Thyroid gland (tissue), 4 donors: Measurements from ENCODE around the gene EIF2B1. TPM values are rescaled to one million over a fixed set of nuclear protein-coding genes. Genes with fewer than 3 reads are reported as not detected.
A peak's percentile ranks its signal among the peaks of the same experiment; 100 is the strongest.

ENCODE experiments used
- DNase-seq, 2 donors: peaks; one replicate each; pipeline ENCODE4 v3.0.0-alpha.2; 2019
- H3K27ac ChIP-seq, 3 donors: fragments of 200-600 bp; sonication (generic); 1 replicate in 2 of 3; 2 replicates in 1 of 3; pipeline ENCODE4 v1.5.1; 2016 to 2019; ENCODE audit warnings: mild to moderate bottlenecking in 1 of 3, moderate library complexity in 1 of 3
- H3K27me3 ChIP-seq: fragments of 200-600 bp; sonication (generic); one replicate; pipeline ENCODE4 v1.5.1; 2019
- H3K36me3 ChIP-seq, 2 donors: fragments of 200-600 bp; sonication (generic); one replicate each; pipeline ENCODE4 v1.5.1; 2016 to 2019
- H3K4me1 ChIP-seq, 2 donors: fragments of 200-600 bp; sonication (generic); one replicate each; pipeline ENCODE4 v1.5.1; 2017 to 2019
- H3K4me3 ChIP-seq, 3 donors: fragments of 200-600 bp; sonication (generic); replicated peaks in 1 of 3; 1 replicate in 2 of 3; 2 replicates in 1 of 3; pipeline ENCODE4 v1.5.1; 2016; ENCODE audit warnings: mild to moderate bottlenecking in 1 of 3
- H3K9me3 ChIP-seq: fragments of 200-600 bp; sonication (generic); one replicate; pipeline ENCODE4 v1.5.1; 2017
- CTCF ChIP-seq, 6 experiments: fragments of 200-600 bp in 3 of 6; fragments of 450-650 bp in 3 of 6; sonication (generic) in 3 of 6; IDR thresholded peaks; one replicate each; pipeline ENCODE4 v1.5.1; 2016 to 2019; ENCODE audit warnings: antibody characterized with exemption in 6 of 6, mild to moderate bottlenecking in 2 of 6, inconsistent platforms in 1 of 6, moderate library complexity in 1 of 6
- POLR2A ChIP-seq, 2 donors: fragments of 450-650 bp; IDR thresholded peaks; one replicate each; pipeline ENCODE4 v1.6.1; 2017; ENCODE audit warnings: antibody characterized with exemption in 2 of 2, mild to moderate bottlenecking in 2 of 2, moderate library complexity in 1 of 2
- WGBS, 2 donors: methylation state at CpG; one replicate each; pipeline ENCODE4 v1.1.5; 2017; 5-methylcytosine and 5-hydroxymethylcytosine counted together
- intact Hi-C: fragments of 100-400 bp; cut with DNase I; formaldehyde crosslinking; loops from one replicate; pipeline ENCODE4 v1.15.1; 2023
- total RNA-seq, 4 donors: library from RNA; depleted of rRNA; stranded (reverse); fragments of >200 nt; gene quantifications; one replicate each; pipeline ENCODE4 v1.2.3, GENCODE V29; 2016

Gene EIF2B1
- total RNA-seq = 100 to 1,000 TPM in 3 of 4 donors, 10 to 100 TPM in 1; 86.9 to 146 (median 128) TPM

DNA sequence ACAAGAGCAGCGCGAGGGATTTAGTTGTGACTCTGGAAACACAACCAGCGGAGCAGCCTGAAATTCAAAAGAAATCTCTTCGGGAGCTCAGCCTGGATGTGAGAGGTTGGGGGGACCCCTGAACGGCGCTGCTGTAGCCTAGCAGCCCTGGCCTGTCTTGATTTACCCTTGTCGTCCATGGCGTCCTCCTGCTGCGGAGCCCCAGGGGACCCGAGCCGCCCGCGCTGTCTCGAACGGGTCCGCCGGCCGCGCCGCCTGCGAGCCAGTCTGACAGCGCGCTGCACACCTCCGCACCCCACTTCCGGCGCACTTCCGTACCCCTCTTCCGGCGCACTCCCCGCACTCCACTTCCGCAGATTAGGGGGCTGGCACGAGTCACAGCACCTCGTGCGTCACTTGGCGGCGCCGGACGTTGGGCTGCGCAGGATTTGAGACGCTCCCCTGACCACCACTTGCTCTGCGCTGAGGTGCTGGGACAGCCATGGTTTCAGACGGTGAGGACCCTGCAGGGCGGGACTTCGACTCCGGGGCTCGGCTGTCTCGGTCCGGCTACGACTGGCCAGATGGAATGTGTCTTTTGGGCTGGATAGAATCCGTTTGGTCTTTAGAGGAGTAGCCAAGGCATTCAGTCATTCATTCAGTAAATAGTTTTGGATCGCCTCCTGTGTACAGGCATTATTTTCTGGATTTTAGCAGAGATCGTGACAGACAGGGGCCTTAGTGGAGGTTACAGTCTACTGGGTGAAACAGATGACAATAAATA is at the start of gene EIF2B1, which contains the start of gene GTF2H3:
Gene EIF2B1, minus strand, starts transcription at position 308 of the 763 bp plus-strand sequence. Its CDS starts 129 bp downstream, at position 179.
Gene GTF2H3, plus strand, starts transcription at position 451 of the 763 bp plus-strand sequence. Its CDS starts 31 bp downstream, at position 482.
- H3K36me3 ChIP-seq = peaks cover 23 to 32% of the 10 kb centered on the region in 2 donors
- peaks cover 0 to 9% of the 10 kb centered on the region in 2 donors for H3K4me1 ChIP-seq
- WGBS, 2 donors = 0 to 2% methylated on average over 19 to 39 of the region's 52 CpGs
- TF ChIP-seq CTCF (IDR thresholded peaks at IDR 0.05) = no peak
- TF ChIP-seq POLR2A (IDR thresholded peaks at IDR 0.05) = peak in 1 of 2 donors; percentile 78
- peak; percentile 96 to 97 for DNase-seq
- peak within 1 kb of the TSS; percentile 54 to 75 (median 62) for H3K4me3 ChIP-seq
- no peaks in the 10 kb centered on the region for H3K9me3 ChIP-seq
- intact Hi-C loops = no loop called here
- H3K27ac ChIP-seq = peak within 1 kb of the TSS; percentile 42 to 62 (median 53)
- H3K27me3 ChIP-seq = no peaks in the 10 kb centered on the region

DNA sequence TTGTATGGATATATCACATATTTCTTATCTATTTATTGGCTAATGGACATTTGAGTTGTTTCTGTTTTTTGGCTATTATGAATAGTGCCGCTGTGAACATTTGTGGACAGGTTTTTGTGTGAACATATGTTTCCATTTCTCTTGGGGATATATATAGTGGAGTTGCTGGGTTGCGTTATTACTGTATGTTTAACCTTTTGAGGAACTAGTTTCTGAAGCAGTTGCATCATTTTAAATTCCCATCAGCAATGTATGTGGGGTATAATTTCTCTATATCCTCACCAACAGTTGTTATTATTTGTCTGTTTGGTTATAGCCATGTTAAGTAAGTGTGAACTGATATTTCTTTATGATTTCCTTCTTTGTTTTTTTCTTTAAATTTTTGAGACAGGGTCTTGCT is 48.1 kb upstream of the EIF2B1 start:
- Histone ChIP-seq H3K4me1 (no peaks in the 10 kb centered on the region), H3K4me3 (no peak overlapping the region), H3K9me3 (no peaks in the 10 kb centered on the region), H3K27me3 (no peaks in the 10 kb centered on the region), H3K27ac (no peak overlapping the region), H3K36me3 (peaks cover 5 to 31% of the 10 kb centered on the region in 2 donors)
- TF ChIP-seq CTCF (IDR thresholded peaks at IDR 0.05) = no peak
- no peak for TF ChIP-seq POLR2A (IDR thresholded peaks at IDR 0.05)
- intact Hi-C loops = no loop called here
- 89 to 94% methylated on average over 2 of the region's 2 CpGs for WGBS, 2 donors
- DNase-seq = no peak

- intact Hi-C loops = no loop called here
These were observed 45.5 kb upstream of the EIF2B1 start for GRCh38 chr12:123678981-123679380.

GRCh38 chr12:123676616-123677320 is 43.3 kb upstream of the EIF2B1 start:
- intact Hi-C loops = no loop called here

More at GRCh38 chr12:123678981-123679380, 45.5 kb upstream of the EIF2B1 start:
- Histone ChIP-seq H3K4me1 (no peaks in the 10 kb centered on the region), H3K4me3 (no peak overlapping the region), H3K36me3 (peaks cover 6 to 42% of the 10 kb centered on the region in 2 donors), H3K27me3 (no peaks in the 10 kb centered on the region), H3K9me3 (no peaks in the 10 kb centered on the region), H3K27ac (no peak overlapping the region)
- WGBS, 2 donors = 96 to 99% methylated on average over 10 of the region's 10 CpGs
- no peak for TF ChIP-seq POLR2A (IDR thresholded peaks at IDR 0.05)
- no peak for TF ChIP-seq CTCF (IDR thresholded peaks at IDR 0.05)
- DNase-seq = no peak

More at GRCh38 chr12:123676616-123677320, 43.3 kb upstream of the EIF2B1 start:
- peaks cover 12 to 43% of the 10 kb centered on the region in 2 donors for H3K36me3 ChIP-seq
- DNase-seq = no peak
- 90 to 94% methylated on average over 9 of the region's 9 CpGs for WGBS, 2 donors
- TF ChIP-seq POLR2A (IDR thresholded peaks at IDR 0.05) (no peak), CTCF (IDR thresholded peaks at IDR 0.05) (no peak)
- no peak overlapping the region for H3K27ac ChIP-seq
- H3K9me3 ChIP-seq = no peaks in the 10 kb centered on the region
- H3K4me3 ChIP-seq = no peak overlapping the region
- H3K4me1 ChIP-seq = peaks cover 6 to 7% of the 10 kb centered on the region in 2 donors
- H3K27me3 ChIP-seq = no peaks in the 10 kb centered on the region
